Ascending aorta (tissue), 2 donors: Measurements from ENCODE around the gene PITPNM3. TPM values are rescaled to one million over a fixed set of nuclear protein-coding genes. Genes with fewer than 3 reads are reported as not detected.

Experiments used
- DNase-seq, 2 donors: peaks; one replicate each; pipeline ENCODE4 v3.0.0-alpha.2; 2019; ENCODE audit warnings: low spot score in 2 of 2
- H3K27ac ChIP-seq, 2 donors: fragments of 200-600 bp; sonication (generic); one replicate each; pipeline ENCODE4 v1.5.1; 2016 to 2017; ENCODE audit warnings: mild to moderate bottlenecking in 1 of 2
- H3K27me3 ChIP-seq: fragments of 200-600 bp; sonication (generic); one replicate; pipeline ENCODE4 v1.5.1; 2017
- H3K36me3 ChIP-seq, 2 donors: fragments of 200-600 bp; sonication (generic); one replicate each; pipeline ENCODE4 v1.5.1; 2016
- H3K4me1 ChIP-seq, 2 donors: fragments of 200-600 bp; sonication (generic); one replicate each; pipeline ENCODE4 v1.5.1; 2016 to 2017; ENCODE audit warnings: mild to moderate bottlenecking in 1 of 2
- H3K4me3 ChIP-seq, 2 donors: fragments of 200-600 bp; sonication (generic); one replicate each; pipeline ENCODE4 v1.5.1; 2016 to 2017; ENCODE audit warnings: mild to moderate bottlenecking in 1 of 2
- H3K9me3 ChIP-seq, 2 donors: fragments of 200-600 bp; sonication (generic); one replicate each; pipeline ENCODE4 v1.5.1; 2016
- intact Hi-C: fragments of 100-400 bp; cut with DNase I; formaldehyde crosslinking; loops from one replicate; pipeline ENCODE4 v1.15.1; 2023
- total RNA-seq: library from RNA; depleted of rRNA; stranded (reverse); fragments of >200 nt; gene quantifications from one replicate; pipeline ENCODE4 v1.1.0, GENCODE V29; 2016
- TF ChIP-seq, protein P1 (sequence below), 3 experiments: fragments of 200-600 bp in 2 of 3; fragments of 450-650 bp in 1 of 3; sonication (generic) in 2 of 3; IDR thresholded peaks; one replicate each; pipeline ENCODE4 v1.5.1; 2016 to 2019; ENCODE audit warnings: antibody characterized with exemption in 3 of 3, mild to moderate bottlenecking in 1 of 3, moderate library complexity in 1 of 3

The PITPNM3 gene
- total RNA-seq, 1 donor from 2014 or later = 10.4 TPM

GRCh38 chr17:6461246-6461645 is 95.1 kb downstream of the PITPNM3 start:
- no peak for DNase-seq
- H3K27ac ChIP-seq = no peak overlapping the region
- H3K4me3 ChIP-seq = no peak overlapping the region
- H3K9me3 ChIP-seq = no peaks in the 10 kb centered on the region
- intact Hi-C loops = no loop called here
- no peaks in the 10 kb centered on the region for H3K4me1 ChIP-seq
- no peaks in the 10 kb centered on the region for H3K36me3 ChIP-seq
- H3K27me3 ChIP-seq = no peaks in the 10 kb centered on the region
- TF ChIP-seq, protein P1, sequence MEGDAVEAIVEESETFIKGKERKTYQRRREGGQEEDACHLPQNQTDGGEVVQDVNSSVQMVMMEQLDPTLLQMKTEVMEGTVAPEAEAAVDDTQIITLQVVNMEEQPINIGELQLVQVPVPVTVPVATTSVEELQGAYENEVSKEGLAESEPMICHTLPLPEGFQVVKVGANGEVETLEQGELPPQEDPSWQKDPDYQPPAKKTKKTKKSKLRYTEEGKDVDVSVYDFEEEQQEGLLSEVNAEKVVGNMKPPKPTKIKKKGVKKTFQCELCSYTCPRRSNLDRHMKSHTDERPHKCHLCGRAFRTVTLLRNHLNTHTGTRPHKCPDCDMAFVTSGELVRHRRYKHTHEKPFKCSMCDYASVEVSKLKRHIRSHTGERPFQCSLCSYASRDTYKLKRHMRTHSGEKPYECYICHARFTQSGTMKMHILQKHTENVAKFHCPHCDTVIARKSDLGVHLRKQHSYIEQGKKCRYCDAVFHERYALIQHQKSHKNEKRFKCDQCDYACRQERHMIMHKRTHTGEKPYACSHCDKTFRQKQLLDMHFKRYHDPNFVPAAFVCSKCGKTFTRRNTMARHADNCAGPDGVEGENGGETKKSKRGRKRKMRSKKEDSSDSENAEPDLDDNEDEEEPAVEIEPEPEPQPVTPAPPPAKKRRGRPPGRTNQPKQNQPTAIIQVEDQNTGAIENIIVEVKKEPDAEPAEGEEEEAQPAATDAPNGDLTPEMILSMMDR (IDR thresholded peaks at IDR 0.05) = no peak

GRCh38 chr17:6460531-6461161 is 95.7 kb downstream of the PITPNM3 start:
- H3K27me3 ChIP-seq = no peaks in the 10 kb centered on the region
- intact Hi-C loops = no loop called here
- H3K4me1 ChIP-seq = no peaks in the 10 kb centered on the region
- H3K4me3 ChIP-seq = no peak overlapping the region
- no peaks in the 10 kb centered on the region for H3K9me3 ChIP-seq
- no peak for DNase-seq
- H3K36me3 ChIP-seq = no peaks in the 10 kb centered on the region
- no peak overlapping the region for H3K27ac ChIP-seq
- TF ChIP-seq, protein P1 (IDR thresholded peaks at IDR 0.05) = no peak

DNA sequence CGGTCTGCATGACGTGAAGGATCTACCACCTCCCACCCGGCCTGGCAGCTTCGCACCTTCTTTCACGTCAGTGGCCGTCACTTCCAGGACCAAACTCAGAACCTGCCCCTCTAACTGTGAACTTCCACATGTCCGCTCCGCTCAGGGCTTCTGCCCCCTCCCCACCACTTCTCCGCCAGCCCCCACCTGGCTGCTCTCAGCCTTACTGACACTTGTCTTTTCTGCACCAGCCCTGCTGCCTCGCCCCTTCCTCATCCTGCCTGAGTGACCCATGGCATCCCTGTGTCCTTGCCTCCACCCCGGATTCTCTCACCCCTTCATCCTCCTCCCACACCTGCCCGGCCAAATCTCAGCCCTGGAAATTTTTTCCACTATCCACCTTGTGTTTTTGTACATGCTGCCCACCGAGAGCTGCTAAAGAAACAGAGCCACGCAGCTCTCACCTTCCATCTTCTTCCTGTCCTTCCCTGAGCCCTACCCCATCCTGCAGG is 97.8 kb downstream of the PITPNM3 start:
- TF ChIP-seq, protein P1 (IDR thresholded peaks at IDR 0.05) = no peak
- H3K27ac ChIP-seq = no peak overlapping the region
- no peaks in the 10 kb centered on the region for H3K36me3 ChIP-seq
- no peaks in the 10 kb centered on the region for H3K9me3 ChIP-seq
- H3K4me1 ChIP-seq = peaks cover 0 to 2% of the 10 kb centered on the region in 2 donors
- intact Hi-C loops = no loop called here
- H3K4me3 ChIP-seq = no peak overlapping the region
- H3K27me3 ChIP-seq = peaks cover 7% of the 10 kb centered on the region
- DNase-seq = no peak

- Histone ChIP-seq H3K36me3 (no peaks in the 10 kb centered on the region), H3K9me3 (no peaks in the 10 kb centered on the region), H3K27me3 (peaks cover 7% of the 10 kb centered on the region), H3K4me1 (peaks cover 0 to 2% of the 10 kb centered on the region in 2 donors), H3K27ac (no peak overlapping the region), H3K4me3 (no peak overlapping the region)
- TF ChIP-seq, protein P1 (IDR thresholded peaks at IDR 0.05) = no peak
- no peak for DNase-seq
- intact Hi-C loops = no loop called here
Measured at GRCh38 chr17:6457688-6458459, 98.5 kb downstream of the PITPNM3 start.

DNA sequence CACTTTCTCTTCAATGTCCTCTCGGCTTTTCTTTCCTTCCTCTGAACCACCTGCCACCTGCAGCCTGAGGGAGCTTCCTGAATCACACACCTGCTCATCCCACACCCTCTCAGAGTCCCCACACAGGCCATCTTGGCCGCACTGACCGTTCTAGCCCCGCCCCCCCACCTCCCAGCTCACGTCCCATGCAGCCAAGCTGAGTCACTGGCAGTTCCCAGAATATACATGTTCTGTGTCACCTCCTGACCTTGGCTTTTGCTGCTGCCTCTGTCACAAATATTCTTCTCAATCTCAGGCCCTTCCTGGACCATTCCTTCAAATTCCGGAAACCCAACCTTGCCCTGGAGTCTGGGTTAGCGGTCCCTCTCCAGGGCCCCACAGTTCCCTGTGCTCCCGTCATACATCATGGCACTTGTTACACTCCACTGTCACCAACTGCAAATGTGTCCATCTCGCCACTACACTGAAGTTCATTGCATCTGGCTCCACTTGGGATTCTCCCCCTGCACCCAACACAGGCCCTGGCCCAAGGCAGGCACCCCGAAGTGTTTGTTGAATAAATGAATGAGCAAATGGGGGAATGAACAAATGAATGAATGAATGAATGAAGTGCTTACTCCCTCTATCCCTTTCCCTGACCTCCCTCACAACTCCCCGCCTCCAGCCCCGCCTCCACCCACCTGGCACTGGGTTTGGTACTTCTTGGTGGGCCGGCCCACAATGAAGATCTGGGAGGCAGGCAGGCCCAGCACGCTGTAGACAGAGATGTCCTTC is 99.3 kb downstream of the PITPNM3 start:
- intact Hi-C loops = no loop called here
- Histone ChIP-seq H3K27ac (no peak overlapping the region), H3K9me3 (no peaks in the 10 kb centered on the region), H3K4me1 (peaks cover 0 to 2% of the 10 kb centered on the region in 2 donors), H3K36me3 (no peaks in the 10 kb centered on the region), H3K27me3 (peaks cover 7% of the 10 kb centered on the region), H3K4me3 (no peak overlapping the region)
- no peak for DNase-seq
- TF ChIP-seq, protein P1 (IDR thresholded peaks at IDR 0.05) = no peak
